GM12872 (cell line): ENCODE results near the gene SASH3.

Experiments
- CTCF ChIP-seq: IDR thresholded peaks from 3 replicates; pipeline ENCODE4 v1.5.1; 2011; ENCODE audit warnings: low read depth, mild to moderate bottlenecking, low read length, moderate library complexity; ENCODE audit not compliant: insufficient read depth

SASH3 gene

DNA sequence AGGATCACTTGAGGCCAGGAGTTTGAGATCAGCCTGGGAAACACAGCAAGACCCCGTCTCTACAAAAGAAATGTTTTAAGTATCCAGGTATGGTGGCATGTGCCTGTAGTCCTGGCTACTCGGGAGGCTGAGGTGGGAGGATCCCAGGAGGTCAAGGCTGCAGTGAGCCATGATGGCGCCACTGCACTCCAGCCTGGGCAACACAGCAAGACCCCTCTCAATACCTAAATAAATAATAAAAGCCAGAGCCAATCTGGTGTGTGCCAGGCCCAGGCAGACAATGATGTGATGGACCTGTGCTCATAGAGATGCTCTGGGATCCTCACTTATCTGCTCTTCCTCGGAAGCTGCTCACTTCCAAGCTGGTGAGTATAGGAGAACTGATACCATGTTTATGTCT is 18.2 kb upstream of the SASH3 start:
- no peak for TF ChIP-seq CTCF

DNA sequence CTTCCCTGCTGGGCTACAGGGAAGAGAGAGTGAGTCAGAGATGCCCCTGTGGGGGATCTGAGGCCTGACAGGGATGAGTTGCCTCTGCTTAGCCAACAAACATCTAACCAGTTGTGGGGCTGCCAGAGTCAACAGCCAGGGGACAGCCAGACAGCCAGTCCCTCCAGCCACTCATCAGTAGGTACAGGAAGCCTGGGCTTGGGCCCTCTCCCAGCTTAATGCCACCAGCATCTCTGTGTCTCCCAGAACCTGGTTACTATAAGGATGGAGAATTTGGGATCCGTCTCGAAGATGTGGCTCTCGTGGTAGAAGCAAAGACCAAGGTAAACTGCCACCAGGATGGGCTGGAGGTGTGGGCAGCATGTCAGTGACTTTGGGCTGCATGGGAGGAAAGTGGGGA is 17.3 kb upstream of the SASH3 start:
- no peak for TF ChIP-seq CTCF

GRCh38 chrX:129763666-129764065 is 16.1 kb upstream of the SASH3 start:
- TF ChIP-seq CTCF, result no peak

DNA sequence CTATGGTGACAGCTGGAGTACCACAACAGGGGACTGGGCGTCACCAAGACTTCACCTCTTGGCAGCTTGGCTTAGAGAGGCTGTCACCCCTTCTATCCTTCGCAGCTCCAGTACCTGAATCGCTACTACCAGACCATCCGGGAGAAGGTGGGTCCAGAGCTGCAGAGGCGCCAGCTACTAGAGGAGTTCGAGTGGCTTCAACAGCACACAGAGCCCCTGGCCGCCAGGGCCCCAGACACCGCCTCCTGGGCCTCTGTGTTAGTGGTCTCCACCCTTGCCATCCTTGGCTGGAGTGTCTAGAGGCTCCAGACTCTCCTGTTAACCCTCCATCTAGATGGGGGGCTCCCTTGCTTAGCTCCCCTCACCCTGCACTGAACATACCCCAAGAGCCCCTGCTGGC is 11.6 kb upstream of the SASH3 start:
- no peak for TF ChIP-seq CTCF

DNA sequence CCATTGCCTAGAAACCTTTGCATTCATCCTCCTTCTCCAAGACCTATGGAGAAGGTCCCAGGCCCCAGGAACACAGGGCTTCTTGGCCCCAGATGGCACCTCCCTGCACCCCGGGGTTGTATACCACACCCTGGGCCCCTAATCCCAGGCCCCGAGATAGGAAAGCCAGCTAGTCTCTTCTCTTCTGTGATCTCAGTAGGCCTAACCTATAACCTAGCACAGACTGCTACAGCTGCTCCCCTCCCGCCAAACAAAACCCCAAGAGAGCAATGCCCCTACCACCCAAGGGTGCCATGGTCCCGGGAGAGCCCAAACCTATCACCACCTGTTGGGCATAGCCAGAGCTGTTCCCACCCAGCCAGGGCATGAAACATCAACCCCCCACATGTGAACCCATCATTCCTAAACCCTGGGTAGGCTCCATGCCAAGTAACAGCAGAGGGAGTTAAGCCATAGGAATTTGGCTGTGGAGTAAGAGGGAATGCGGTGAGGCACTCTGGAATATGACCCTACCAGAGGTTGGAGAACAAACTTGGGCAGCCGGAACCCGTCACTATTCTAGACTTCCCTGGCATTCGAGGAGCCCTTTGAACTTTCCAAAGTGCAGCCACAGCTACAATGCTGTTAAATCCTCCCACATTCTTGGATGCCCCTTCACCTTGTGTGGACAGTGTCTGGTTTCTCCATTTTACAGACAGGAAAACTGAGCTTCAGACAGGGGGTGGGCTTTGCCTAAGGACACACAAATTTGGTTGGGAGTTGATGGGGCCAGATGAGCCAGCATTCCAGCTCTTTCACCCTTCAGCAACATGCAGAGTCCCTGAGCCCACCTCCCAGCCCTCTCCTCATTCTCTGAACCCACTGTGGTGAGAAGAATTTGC is 10.9 kb upstream of the SASH3 start:
- TF ChIP-seq CTCF, result no peak

GRCh38 chrX:129769467-129770154 is 10.1 kb upstream of the SASH3 start:
- TF ChIP-seq CTCF, result no peak

GRCh38 chrX:129771266-129771995 is 8.3 kb upstream of the SASH3 start:
- TF ChIP-seq CTCF, result no peak
